GM18861 (cell line): ENCODE data around the gene DSC3.
"Not testable (repeated sequence)": the region's sequence is repeated elsewhere in the genome, so short reads cannot be mapped to it uniquely, and the experiment has no call there.

ENCODE experiments used
- ATAC-seq: cut with Tn5 transposase; IDR thresholded peaks from one replicate; pipeline ENCODE4 v1.9.1; 2021; ENCODE audit not compliant: unreplicated experiment

The DSC3 gene

GRCh38 chr18:31041271-31042083 lies 1.1 kb downstream of the DSC3 start:
- ATAC-seq: no peak

GRCh38 chr18:31040686-31041270 lies 1.8 kb downstream of the DSC3 start:
- ATAC-seq: no peak

- no peak for ATAC-seq
Measured at GRCh38 chr18:31039426-31039825, 3.1 kb downstream of the DSC3 start.

- ATAC-seq: not testable (repeated sequence)
Measured at GRCh38 chr18:31037686-31038085, 4.9 kb downstream of the DSC3 start.

GRCh38 chr18:31034541-31034940 lies 8.0 kb downstream of the DSC3 start:
- no peak for ATAC-seq

GRCh38 chr18:31030574-31031278 lies 11.8 kb downstream of the DSC3 start:
- no peak for ATAC-seq

- ATAC-seq: no peak
Measured at GRCh38 chr18:31015715-31016434, 26.7 kb downstream of the DSC3 start.

GRCh38 chr18:31011455-31011854 lies 31.1 kb downstream of the DSC3 start:
- not testable (repeated sequence) for ATAC-seq

GRCh38 chr18:31010601-31011000 lies 31.9 kb downstream of the DSC3 start:
- ATAC-seq: no peak

GRCh38 chr18:30999887-31000628 lies 42.5 kb downstream of the DSC3 start:
- no peak for ATAC-seq

- no peak for ATAC-seq
Measured at GRCh38 chr18:30999186-30999585, 43.4 kb downstream of the DSC3 start.

- no peak for ATAC-seq
Measured at GRCh38 chr18:30997223-30997622, 45.3 kb downstream of the DSC3 start.

- ATAC-seq: no peak
Measured at GRCh38 chr18:30992231-30992630, 50.3 kb downstream of the DSC3 start.

- no peak for ATAC-seq
Measured at GRCh38 chr18:30991397-30991796, 51.1 kb downstream of the DSC3 start.

GRCh38 chr18:30989141-30989540 lies 53.4 kb downstream of the DSC3 start:
- ATAC-seq: no peak

GRCh38 chr18:30988440-30988839 lies 54.1 kb downstream of the DSC3 start:
- ATAC-seq: no peak

GRCh38 chr18:30987467-30988241 lies 54.9 kb downstream of the DSC3 start:
- no peak for ATAC-seq

GRCh38 chr18:30985753-30986152 lies 56.8 kb downstream of the DSC3 start:
- no peak for ATAC-seq

GRCh38 chr18:30982285-30982992 lies 60.1 kb downstream of the DSC3 start:
- no peak for ATAC-seq
